Gastroesophageal sphincter (tissue), 3 donors: ENCODE measurements around the gene CHRNA4.

Experiments used
- EP300 ChIP-seq: sonication (generic); formaldehyde crosslinking; IDR thresholded peaks from one replicate; pipeline ENCODE4 v1.6.1; 2017; ENCODE audit warnings: antibody characterized with exemption, mild to moderate bottlenecking
- POLR2A ChIP-seq, 2 donors: fragments of 450-650 bp; IDR thresholded peaks; one replicate each; pipeline ENCODE4 v1.6.1; 2017; ENCODE audit warnings: antibody characterized with exemption in 2 of 2, mild to moderate bottlenecking in 2 of 2, moderate library complexity in 1 of 2
- POLR2AphosphoS5 ChIP-seq: sonication (generic); formaldehyde crosslinking; IDR thresholded peaks from one replicate; pipeline ENCODE4 v1.6.1; 2017; ENCODE audit warnings: antibody characterized with exemption
- TF ChIP-seq, protein P1 (sequence below), 4 experiments: fragments of 200-600 bp in 2 of 4; fragments of 450-650 bp in 2 of 4; sonication (generic) in 1 of 4; IDR thresholded peaks; one replicate each; pipeline ENCODE4 v1.5.1; 2017 to 2019; ENCODE audit warnings: antibody characterized with exemption in 4 of 4, mild to moderate bottlenecking in 2 of 4, moderate library complexity in 2 of 4

DNA sequence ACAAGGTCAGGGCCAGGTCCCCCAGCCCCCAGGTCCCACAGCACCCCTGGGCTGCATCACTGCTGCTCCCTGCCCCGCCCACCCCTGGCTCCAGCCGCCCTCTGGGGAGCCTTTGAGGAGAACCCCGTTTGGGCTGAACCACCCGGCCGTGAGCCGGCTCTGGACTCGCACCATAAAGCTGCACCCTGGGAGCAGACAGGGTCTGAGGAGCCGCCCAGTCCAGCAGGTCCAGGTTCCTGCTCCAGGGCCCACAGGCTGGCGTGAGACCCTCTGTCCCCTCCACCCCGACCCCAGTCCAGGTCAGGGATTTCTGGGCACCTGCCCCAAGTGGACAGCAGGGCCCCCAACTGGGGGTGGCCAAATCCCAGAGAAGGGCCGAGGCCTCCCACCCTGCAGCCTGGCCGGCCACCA, 8.3 kb downstream of the CHRNA4 start:
- no peak for TF ChIP-seq POLR2A (IDR thresholded peaks at IDR 0.05)
- TF ChIP-seq EP300, result no peak
- TF ChIP-seq, protein P1, sequence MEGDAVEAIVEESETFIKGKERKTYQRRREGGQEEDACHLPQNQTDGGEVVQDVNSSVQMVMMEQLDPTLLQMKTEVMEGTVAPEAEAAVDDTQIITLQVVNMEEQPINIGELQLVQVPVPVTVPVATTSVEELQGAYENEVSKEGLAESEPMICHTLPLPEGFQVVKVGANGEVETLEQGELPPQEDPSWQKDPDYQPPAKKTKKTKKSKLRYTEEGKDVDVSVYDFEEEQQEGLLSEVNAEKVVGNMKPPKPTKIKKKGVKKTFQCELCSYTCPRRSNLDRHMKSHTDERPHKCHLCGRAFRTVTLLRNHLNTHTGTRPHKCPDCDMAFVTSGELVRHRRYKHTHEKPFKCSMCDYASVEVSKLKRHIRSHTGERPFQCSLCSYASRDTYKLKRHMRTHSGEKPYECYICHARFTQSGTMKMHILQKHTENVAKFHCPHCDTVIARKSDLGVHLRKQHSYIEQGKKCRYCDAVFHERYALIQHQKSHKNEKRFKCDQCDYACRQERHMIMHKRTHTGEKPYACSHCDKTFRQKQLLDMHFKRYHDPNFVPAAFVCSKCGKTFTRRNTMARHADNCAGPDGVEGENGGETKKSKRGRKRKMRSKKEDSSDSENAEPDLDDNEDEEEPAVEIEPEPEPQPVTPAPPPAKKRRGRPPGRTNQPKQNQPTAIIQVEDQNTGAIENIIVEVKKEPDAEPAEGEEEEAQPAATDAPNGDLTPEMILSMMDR (IDR thresholded peaks at IDR 0.05), result no peak
- no peak for TF ChIP-seq POLR2AphosphoS5
